NCI-H1930 (cell line): ENCODE measurements around the gene SPEF2.

Source experiments
- DNase-seq, 2 experiments: peaks; one replicate each; lab custom pipeline; 2025; lab: John Stamatoyannopoulos, UW

SPEF2 gene

DNA sequence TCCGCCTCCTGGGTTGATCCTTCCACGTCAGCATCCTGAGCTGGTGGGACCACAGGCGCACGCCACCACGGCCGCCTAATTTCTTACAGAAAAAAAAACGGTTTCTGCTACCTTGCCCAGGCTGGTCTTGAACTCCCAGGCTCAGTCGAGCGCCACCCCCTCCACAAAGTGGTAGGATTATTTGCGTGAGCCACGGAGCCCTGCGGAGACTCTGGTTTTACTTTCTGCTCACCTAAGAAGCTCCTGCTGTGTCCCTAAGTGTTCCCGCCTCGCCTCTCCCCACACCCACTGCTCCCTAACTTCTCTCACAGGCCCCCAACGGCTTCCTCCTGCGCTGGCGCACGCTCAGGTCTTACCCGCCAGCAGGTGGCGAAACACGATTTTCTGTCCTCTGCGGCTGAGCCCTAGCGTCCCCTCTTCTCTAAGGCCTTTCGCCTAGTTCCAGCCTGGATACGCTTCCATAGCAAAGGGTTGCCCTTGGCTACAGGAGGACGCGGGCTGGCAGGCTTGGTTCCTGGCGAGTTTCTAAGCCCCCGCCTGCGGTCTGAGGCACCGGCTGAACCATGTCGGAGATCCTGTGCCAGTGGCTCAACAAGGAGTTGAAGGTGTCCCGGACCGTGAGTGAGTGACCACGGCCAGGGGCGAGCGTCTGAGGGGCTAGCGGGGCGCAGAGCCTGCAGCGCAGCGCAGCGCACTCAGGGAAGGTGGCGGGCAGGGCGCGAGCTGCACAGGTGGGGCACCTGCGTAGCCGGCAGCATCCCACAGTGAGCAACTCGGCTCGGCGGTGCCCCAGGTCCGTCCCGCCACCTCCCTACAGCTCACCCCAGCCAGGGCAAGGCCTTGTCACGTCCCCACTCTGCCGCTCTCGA is at the start of gene SPEF2:
Gene SPEF2 (plus strand): TSS at position 429 of the 869 bp plus-strand sequence. CDS start 135 bp downstream, at position 564.
- DNase-seq, result peak; percentile 91 to 95

GRCh38 chr5:35575578-35575977 is 42.1 kb upstream of the SPEF2 start:
- no peak for DNase-seq

GRCh38 chr5:35587419-35587818 is 30.2 kb upstream of the SPEF2 start:
- no peak for DNase-seq

DNA sequence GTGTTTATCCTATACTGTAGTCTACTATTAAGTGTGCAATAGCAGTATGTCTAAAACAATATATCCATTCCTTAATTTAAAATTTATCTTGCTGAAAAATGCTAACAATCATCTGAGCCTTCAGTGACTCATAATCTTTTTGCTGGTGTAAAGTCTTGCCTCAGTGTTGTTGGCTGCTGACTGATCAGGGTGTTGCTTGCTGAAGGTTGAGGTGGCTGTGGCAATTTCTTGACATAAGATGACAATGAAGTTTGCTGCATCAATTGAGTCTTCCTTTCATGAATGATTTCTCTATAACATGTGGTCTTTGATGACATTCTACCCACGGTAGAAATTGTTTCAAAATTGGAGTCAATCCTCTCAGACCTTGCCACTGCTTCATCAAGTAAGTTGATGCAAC is 24.3 kb upstream of the SPEF2 start:
- no peak for DNase-seq

DNA sequence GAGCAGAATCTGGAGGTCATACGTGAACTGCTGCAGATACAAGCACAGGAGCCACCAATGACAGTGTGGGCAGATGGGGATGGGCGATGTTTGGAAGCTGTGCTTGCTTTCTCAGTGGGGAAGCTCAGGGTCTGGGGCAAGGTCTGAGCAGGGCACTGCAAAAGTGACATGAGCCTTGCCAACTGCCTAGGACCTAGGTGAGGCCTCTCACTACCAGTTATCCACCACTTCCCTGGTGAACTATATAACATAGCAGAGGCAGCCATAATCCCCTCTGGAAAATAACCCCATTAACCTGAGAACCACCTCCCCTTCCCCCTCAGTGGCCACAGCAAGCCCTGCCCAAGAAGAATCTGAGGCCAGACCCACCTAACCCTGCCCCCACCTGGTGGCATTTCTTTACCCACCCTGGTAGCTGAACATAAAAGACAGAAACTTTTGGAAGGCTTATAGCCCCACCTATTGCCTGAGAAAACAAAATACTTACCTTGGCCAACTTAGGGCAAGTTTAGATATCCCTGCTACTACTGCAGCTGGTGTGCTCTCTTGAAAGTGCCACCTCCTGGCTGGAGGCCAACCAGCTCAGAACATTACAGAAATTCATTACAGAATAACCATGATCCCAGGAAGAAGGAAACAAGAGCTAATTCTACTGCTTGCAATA is 18.8 kb upstream of the SPEF2 start:
- DNase-seq, result no peak

- DNase-seq, result no peak
Observed at GRCh38 chr5:35600591-35600990, 17.1 kb upstream of the SPEF2 start.

DNA sequence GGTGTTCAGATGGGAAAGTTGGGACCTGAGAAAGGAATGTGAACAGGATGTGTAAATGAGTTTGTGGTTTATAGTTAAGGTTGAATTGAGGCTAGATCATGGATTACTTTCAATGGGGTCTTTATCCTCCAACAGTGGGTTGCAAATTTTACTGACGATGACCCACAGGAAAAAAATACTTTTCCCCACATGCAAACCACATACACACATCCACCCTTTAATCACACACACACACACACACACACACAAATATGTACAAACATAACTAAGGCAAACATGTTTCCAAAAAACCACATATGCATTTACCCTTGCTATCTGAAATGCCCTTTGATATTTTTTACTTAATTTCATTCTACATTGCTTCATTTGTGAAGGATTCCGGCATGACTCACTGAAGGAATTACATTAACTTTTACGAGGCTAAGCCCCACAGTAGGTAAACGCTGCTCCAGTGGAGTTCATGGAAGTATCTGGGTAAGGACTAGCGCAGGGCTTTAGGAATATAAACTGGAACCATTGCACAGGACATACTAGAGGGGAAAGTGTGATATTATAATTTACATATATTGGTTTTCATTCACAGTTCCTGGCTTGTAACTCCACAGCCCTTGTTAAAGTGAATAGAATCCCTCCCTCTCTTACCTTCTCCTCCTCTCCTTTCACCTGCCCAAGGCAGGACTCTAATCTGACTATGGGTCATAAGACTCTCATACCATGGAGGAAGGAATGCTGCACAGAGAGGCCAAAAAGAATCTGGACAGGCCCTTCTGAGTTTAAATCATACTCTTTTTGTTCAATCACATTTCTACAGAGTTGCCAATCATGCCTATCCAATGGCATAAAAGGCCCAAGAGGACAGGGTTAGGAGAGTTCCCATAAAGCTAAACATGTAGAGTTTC is 8.5 kb upstream of the SPEF2 start:
- DNase-seq, result no peak

GRCh38 chr5:35617060-35617434 is 616 bp upstream of the SPEF2 start:
- DNase-seq, result no peak

DNA sequence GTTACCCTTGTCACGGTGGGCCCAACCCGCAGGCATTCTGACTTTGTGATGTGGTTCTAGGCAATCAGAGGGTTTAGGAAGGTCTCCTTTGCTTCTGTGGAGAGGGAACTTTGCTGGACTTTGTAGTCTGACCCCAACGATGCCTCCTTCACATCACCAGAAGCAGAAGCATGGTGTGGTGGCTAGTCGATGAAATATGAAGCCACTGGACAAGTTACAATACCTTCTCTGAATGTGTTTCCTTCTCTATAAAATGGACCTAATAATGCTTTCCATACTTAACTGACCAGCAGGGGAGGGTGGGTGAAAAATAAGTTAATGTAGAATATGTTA is 607 bp downstream of the SPEF2 start:
- DNase-seq, result no peak

GRCh38 chr5:35618781-35619180 is 1.1 kb downstream of the SPEF2 start:
- no peak for DNase-seq

GRCh38 chr5:35622974-35623373 is 5.3 kb downstream of the SPEF2 start:
- DNase-seq, result no peak

- no peak for DNase-seq
Observed at GRCh38 chr5:35623991-35624390, 6.3 kb downstream of the SPEF2 start.

- no peak for DNase-seq
Observed at GRCh38 chr5:35626108-35626507, 8.4 kb downstream of the SPEF2 start.

DNA sequence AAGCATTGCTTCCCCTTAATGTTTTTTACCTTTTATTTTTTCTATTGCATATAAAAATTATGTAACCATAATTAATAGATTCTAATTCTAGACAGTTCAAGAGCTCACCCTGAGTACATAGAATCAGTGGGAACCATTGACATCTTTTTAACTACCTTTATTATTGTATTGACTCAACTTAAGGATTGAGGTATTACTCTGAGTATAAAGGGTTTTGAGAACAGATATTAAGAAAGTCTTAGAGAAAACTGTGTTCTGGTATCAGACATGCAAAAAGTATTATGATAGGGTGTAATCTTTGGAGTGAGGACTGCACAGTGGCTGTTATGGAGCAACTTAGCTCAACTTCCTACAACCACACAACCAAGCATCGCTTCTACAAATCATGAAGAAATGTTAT is 8.9 kb downstream of the SPEF2 start:
- no peak for DNase-seq

GRCh38 chr5:35634326-35634725 is 16.7 kb downstream of the SPEF2 start:
- DNase-seq, result no peak

GRCh38 chr5:35640623-35641022 is 23.0 kb downstream of the SPEF2 start:
- DNase-seq, result no peak

DNA sequence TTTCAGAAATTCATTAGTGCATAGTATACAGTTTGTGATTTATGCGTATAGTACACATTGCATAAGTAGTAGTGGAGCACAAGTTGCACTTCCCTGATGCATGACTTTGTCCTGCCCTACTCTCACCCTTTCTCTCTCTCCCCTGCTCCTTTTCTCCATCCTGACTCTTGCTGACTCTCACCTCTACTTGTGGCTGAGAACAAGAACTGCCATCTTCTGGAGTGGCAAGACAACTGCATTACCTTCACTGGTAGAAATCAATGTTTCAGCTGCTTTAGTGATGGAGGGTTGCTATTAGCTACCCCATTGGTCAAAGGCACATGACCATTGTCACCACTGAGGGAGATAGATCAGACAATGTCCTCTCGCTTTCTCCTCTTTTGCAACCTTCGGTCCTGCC is 26.9 kb downstream of the SPEF2 start:
- DNase-seq, result no peak

DNA sequence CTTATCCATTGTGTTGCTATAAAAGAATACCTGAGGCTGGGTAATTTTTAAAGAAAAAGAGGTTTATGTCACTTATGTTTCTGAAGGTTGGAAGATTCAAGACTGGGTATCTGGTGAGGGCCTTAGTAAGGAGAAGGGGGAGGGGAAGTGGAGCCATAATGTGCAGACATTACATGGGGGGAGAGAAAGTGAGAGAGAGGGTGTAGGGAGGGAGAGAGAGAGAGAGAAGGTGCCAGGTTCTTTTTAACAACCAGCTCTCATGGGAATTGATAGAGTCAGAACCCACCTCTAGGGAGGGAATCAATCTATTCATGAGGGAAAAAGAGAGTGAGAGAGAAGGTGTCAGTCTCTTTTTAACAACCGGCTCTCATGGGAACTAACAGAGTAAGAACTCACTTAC is 29.5 kb downstream of the SPEF2 start:
- DNase-seq, result no peak

DNA sequence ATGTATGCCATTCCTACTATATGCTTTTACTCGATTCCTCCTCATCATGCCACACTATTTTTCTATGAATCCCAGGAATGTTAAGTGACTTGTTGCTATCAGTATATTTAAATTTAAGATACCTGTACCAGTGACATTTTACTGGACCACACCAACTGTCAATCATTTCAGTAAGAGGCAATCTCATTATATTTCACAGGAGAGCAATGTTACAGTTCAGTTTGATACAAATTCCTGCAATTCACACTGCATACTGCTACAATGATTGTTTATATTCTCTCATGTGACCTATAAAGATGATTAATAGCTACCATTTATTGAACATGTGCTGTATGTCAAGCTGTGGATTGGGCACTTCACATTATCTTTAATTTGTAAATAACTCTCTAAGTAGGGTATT is 30.0 kb downstream of the SPEF2 start:
- no peak for DNase-seq

GRCh38 chr5:35651002-35651756 is 33.5 kb downstream of the SPEF2 start:
- DNase-seq, result no peak

- no peak for DNase-seq
Observed at GRCh38 chr5:35656721-35657120, 39.1 kb downstream of the SPEF2 start.

DNA sequence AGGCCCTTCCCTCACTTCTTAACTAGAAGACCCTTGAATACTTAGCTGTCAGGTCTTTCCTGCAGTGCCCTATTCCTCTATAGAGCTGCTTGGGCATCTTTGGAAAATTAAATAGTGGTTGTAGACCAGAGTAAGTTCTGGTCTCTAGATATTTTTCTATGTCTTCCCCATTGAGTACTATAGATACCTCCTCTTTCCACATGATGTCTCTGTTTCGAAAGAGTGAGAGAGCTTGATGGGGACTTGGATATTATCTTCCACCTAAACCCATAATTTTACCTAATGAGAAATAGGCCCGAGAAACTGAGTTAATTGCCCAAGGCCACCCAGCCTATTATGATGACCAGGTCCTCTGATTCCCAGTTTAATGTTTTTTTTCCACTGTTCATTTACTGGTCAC is 40.2 kb downstream of the SPEF2 start:
- DNase-seq, result no peak
